ENCODE measurements around the gene RHOT1.

- no peak for TF ChIP-seq MAX (IDR thresholded peaks at IDR 0.05; ENCODE audit: insufficient read depth, insufficient read length)
- peak; percentile 59 to 68 for TF ChIP-seq CTCF (IDR thresholded peaks at IDR 0.05; ENCODE audit: extremely low read depth in 1 of 2, insufficient read depth in 1 of 2, low read depth in 1 of 2, low read length in 2 of 2)
- TF ChIP-seq POLR2A (IDR thresholded peaks at IDR 0.05; ENCODE audit: low read depth, low read length): peak; percentile 59
- no peak for TF ChIP-seq POLR2AphosphoS5 (IDR thresholded peaks at IDR 0.05; ENCODE audit: insufficient read depth, low read depth, low read length)
- no peak for TF ChIP-seq EZH2 (IDR thresholded peaks at IDR 0.05; ENCODE audit: borderline replicate concordance, low read depth, low read length, severe bottlenecking)
- TF ChIP-seq MYC (IDR thresholded peaks at IDR 0.05; ENCODE audit: low read depth, low read length): no peak
- TF ChIP-seq JUN (IDR thresholded peaks at IDR 0.05; ENCODE audit: borderline replicate concordance, insufficient read depth, insufficient read length, low read depth): no peak
- TF ChIP-seq FOS (IDR thresholded peaks at IDR 0.05; ENCODE audit: borderline replicate concordance, insufficient read depth, low read length): no peak
- TF ChIP-seq GATA2 (IDR thresholded peaks at IDR 0.05; ENCODE audit: insufficient read depth, insufficient read length, low read depth, low read length): no peak
Measured at GRCh38 chr17:32142038-32142856, at the start of gene RHOT1.

All from endothelial cell of umbilical vein (primary cell).